GM23248 (cell line): ENCODE results near the gene GDI2.

ENCODE experiments used
- EZH2 ChIP-seq: fragments of 200-600 bp; sonication (generic); IDR thresholded peaks from 2 replicates; pipeline ENCODE4 v1.6.1; 2018; ENCODE audit warnings: antibody characterized with exemption, mild to moderate bottlenecking; ENCODE audit not compliant: insufficient read depth, poor library complexity, severe bottlenecking
- EZH2phosphoT487 ChIP-seq: fragments of 200-600 bp; sonication (generic); IDR thresholded peaks from 2 replicates; pipeline ENCODE4 v1.6.1; 2018; ENCODE audit warnings: antibody characterized with exemption, moderate library complexity, mild to moderate bottlenecking, low read depth; ENCODE audit not compliant: insufficient read depth

- TF ChIP-seq EZH2 (no peak), EZH2phosphoT487 (no peak)
These were observed 218 bp downstream of the GDI2 start for GRCh38 chr10:5813091-5813340.
